HCT116 (cell line): ENCODE results near the gene NEDD4. TPM values are rescaled to one million over a fixed set of nuclear protein-coding genes. Genes with fewer than 3 reads are reported as not detected.
"Not testable (repeated sequence)": the region's sequence is repeated elsewhere in the genome, so short reads cannot be mapped to it uniquely, and the experiment has no call there.

Source experiments
- ATAC-seq: fragments of 200-7000 bp; cut with Tn5 transposase; 2 replicates; pipeline ENCODE4 v1.9.1; 2020; ENCODE audit warnings: mild to moderate bottlenecking, moderate library complexity
- BruUV-seq: library from RNA; stranded (reverse); fragments of 400-500 nt; replicated peaks from 2 replicates; lab custom pipeline; 2021; lab: Mats Ljungman, UMichigan
- CTCF ChIA-PET: fragments of 300-600 bp; sonication (Branson Sonifier 250); formaldehyde crosslinking; loops from one replicate; lab custom pipeline; 2021; ENCODE audit warnings: antibody characterized with exemption; lab: Charles Lee
- POLR2A ChIA-PET: fragments of 300-600, 350-600 bp; sonication (Branson Sonifier 250); formaldehyde crosslinking; loops from one replicate; lab custom pipeline; 2021; ENCODE audit warnings: antibody characterized with exemption; lab: Charles Lee
- RAD21 ChIA-PET, 2 experiments: fragments of 300-600 bp; sonication (Branson Sonifier 250); formaldehyde crosslinking; loops; one replicate each; lab custom pipeline; 2023; ENCODE audit warnings: low total read pairs in 2 of 2; ENCODE audit not compliant: uncharacterized antibody in 2 of 2, unreplicated experiment in 2 of 2, low non-redundant PET in 1 of 2; lab: Charles Lee
- DNase-seq: peaks from one replicate; pipeline ENCODE4 v3.0.0-alpha.2; 2010; ENCODE audit warnings: low read depth, low spot score
- H2AFZ ChIP-seq: fragments of 200-600 bp; shearing (Covaris generic), sonication (generic); 2 replicates; pipeline ENCODE4 v1.6.1; 2017; ENCODE audit warnings: low read depth, mixed run types, mixed read lengths, antibody characterized with exemption, low read length; ENCODE audit not compliant: poor library complexity, severe bottlenecking
- H3K27ac ChIP-seq: 2 replicates; pipeline ENCODE4 v1.5.1; 2012; ENCODE audit warnings: low read depth, low read length
- H3K27me3 ChIP-seq: fragments of 200-600 bp; sonication (generic); 2 replicates; pipeline ENCODE4 v1.6.1; 2016; ENCODE audit warnings: mixed run types, low read length, mixed read lengths; ENCODE audit not compliant: insufficient read depth
- H3K36me3 ChIP-seq, 2 experiments: fragments of 200-500 bp in 1 of 2; fragments of 200-600 bp in 1 of 2; sonication (Bioruptor generic) in 1 of 2; sonication (generic) in 1 of 2; 2 replicates each; pipeline versions ENCODE4 v1.5.1 to v1.6.1; 2014 to 2016; ENCODE audit warnings: low read length in 2 of 2, inconsistent platforms in 1 of 2, mixed read lengths in 1 of 2, mixed run types in 1 of 2; ENCODE audit not compliant: insufficient read depth in 2 of 2, control insufficient read depth in 1 of 2
- H3K4me1 ChIP-seq, 2 experiments: fragments of 200-600 bp in 1 of 2; sonication (generic) in 1 of 2; 2 replicates each; pipeline versions ENCODE4 v1.5.1 to v1.6.1; 2012 to 2017; ENCODE audit warnings: low read length in 2 of 2, inconsistent platforms in 1 of 2, mild to moderate bottlenecking in 1 of 2, mixed read lengths in 1 of 2, mixed run types in 1 of 2, moderate library complexity in 1 of 2; ENCODE audit not compliant: insufficient read depth in 2 of 2, control insufficient read depth in 1 of 2
- H3K4me2 ChIP-seq: fragments of 200-600 bp; sonication (generic); 2 replicates; pipeline ENCODE4 v1.6.1; 2017; ENCODE audit warnings: mixed run types, low read length, mixed read lengths
- H3K4me3 ChIP-seq, 2 experiments: fragments of 200-600 bp in 1 of 2; sonication (generic) in 1 of 2; replicated peaks in 1 of 2; 2 replicates each; pipeline ENCODE4 v1.5.1; 2011 to 2016; ENCODE audit warnings: low read length in 2 of 2, control low read depth in 1 of 2, low read depth in 1 of 2, mild to moderate bottlenecking in 1 of 2, mixed read lengths in 1 of 2, mixed run types in 1 of 2
- H3K79me2 ChIP-seq: fragments of 200-600 bp; sonication (generic); 2 replicates; pipeline ENCODE4 v1.6.1; 2017; ENCODE audit warnings: mild to moderate bottlenecking, mixed run types, low read length, moderate library complexity, mixed read lengths; ENCODE audit not compliant: insufficient read depth
- H3K9ac ChIP-seq: fragments of 200-600 bp; sonication (generic); 2 replicates; pipeline ENCODE4 v1.6.1; 2016; ENCODE audit warnings: low read length, mixed read lengths
- H3K9me2 ChIP-seq: fragments of 200-600 bp; sonication (generic), shearing (Covaris generic); 2 replicates; pipeline ENCODE4 v1.6.1; 2017; ENCODE audit warnings: mixed run types, mild to moderate bottlenecking, moderate library complexity; ENCODE audit not compliant: insufficient read depth
- H3K9me3 ChIP-seq, 2 experiments: fragments of 200-500 bp in 1 of 2; fragments of 200-600 bp in 1 of 2; sonication (Bioruptor generic) in 1 of 2; sonication (generic) in 1 of 2; 2 replicates each; pipeline ENCODE4 v1.6.1; 2014 to 2017; ENCODE audit warnings: low read length in 2 of 2, mixed read lengths in 2 of 2, inconsistent platforms in 1 of 2, low read depth in 1 of 2, mild to moderate bottlenecking in 1 of 2, mixed run types in 1 of 2, moderate library complexity in 1 of 2; ENCODE audit not compliant: control insufficient read depth in 1 of 2, insufficient read depth in 1 of 2
- H4K20me1 ChIP-seq: fragments of 200-600 bp; sonication (generic), shearing (Covaris generic); 2 replicates; pipeline ENCODE4 v1.6.1; 2017; ENCODE audit warnings: mixed run types, mild to moderate bottlenecking, moderate library complexity; ENCODE audit not compliant: insufficient read depth
- CBX3 ChIP-seq: IDR thresholded peaks from 2 replicates; pipeline ENCODE4 v1.6.1; 2012; ENCODE audit warnings: low read depth
- EGR1 ChIP-seq: IDR thresholded peaks from 2 replicates; pipeline ENCODE4 v1.6.1; 2012; ENCODE audit warnings: low read depth
- EZH2 ChIP-seq: fragments of 200-600 bp; sonication (generic); IDR thresholded peaks from 2 replicates; pipeline ENCODE4 v1.6.1; 2017; ENCODE audit warnings: antibody characterized with exemption, mixed run types
- POLR2A ChIP-seq: IDR thresholded peaks from 2 replicates; pipeline ENCODE4 v1.7.0; 2011; ENCODE audit warnings: borderline replicate concordance; ENCODE audit not compliant: insufficient read depth, insufficient read length; ENCODE audit errors: extremely low read depth
- SRF ChIP-seq: IDR thresholded peaks from 2 replicates; pipeline ENCODE4 v1.6.1; 2012; ENCODE audit warnings: low read depth
- YY1 ChIP-seq: IDR thresholded peaks from 2 replicates; pipeline ENCODE4 v1.6.1; 2011; ENCODE audit warnings: low read length, low read depth, moderate library complexity, mild to moderate bottlenecking; ENCODE audit not compliant: insufficient replicate concordance; ENCODE audit errors: extremely low read depth
- ZNF274 ChIP-seq: fragments of 200-500 bp; sonication (Bioruptor generic); IDR thresholded peaks from 2 replicates; pipeline ENCODE4 v1.6.1; 2014; ENCODE audit warnings: mild to moderate bottlenecking, low read depth, low read length, inconsistent platforms
- intact Hi-C: fragments of 100-400 bp; cut with micrococcal nuclease; formaldehyde crosslinking; loops from 2 replicates; pipeline ENCODE4 v1.10.0; 2022
- total RNA-seq: library from RNA; stranded (reverse); gene quantifications from one replicate; pipeline ENCODE4 v1.2.1, GENCODE V29; 2021; ENCODE audit not compliant: unreplicated experiment
- TF ChIP-seq, protein P1 (sequence below): IDR thresholded peaks from 2 replicates; pipeline ENCODE4 v1.6.1; 2012
- TF ChIP-seq, protein P2 (sequence below): IDR thresholded peaks from 2 replicates; pipeline ENCODE4 v1.6.1; 2012; ENCODE audit warnings: low read depth
- TF ChIP-seq, protein P3 (sequence below): IDR thresholded peaks from 2 replicates; pipeline ENCODE4 v1.6.1; 2011; ENCODE audit warnings: mild to moderate bottlenecking, low read length, moderate library complexity; ENCODE audit not compliant: insufficient replicate concordance; ENCODE audit errors: extremely low read depth
- TF ChIP-seq, protein P4 (sequence below): IDR thresholded peaks from 2 replicates; pipeline ENCODE4 v1.6.1; 2012

NEDD4 gene
- total RNA-seq, 1 experiment from 2014 or later, result 13.7 TPM

DNA sequence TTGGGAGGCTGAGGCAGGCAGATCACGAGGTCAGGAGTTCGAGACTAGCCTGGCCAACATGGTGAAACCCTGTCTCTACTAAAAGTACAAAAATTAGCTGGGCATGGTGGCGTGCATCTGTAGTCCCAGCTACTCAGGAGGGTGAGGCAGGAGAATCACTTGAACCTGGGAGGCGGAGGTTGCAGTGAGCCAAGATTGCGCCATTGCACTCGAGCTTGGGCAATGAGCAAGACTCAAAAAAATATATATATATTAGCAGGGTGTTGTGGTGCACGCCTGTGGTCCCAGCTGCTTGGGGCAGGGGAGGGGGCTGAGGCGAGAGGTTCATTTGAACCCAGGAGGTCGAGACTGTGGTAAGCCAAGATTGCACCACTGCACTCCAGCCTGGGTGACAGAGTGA is 207.8 kb downstream of the NEDD4 start:
- intact Hi-C loops, H3K9me3 ChIP-seq, H2AFZ ChIP-seq, H3K4me2 ChIP-seq, RAD21 ChIA-PET, H3K9ac ChIP-seq, H3K9me2 ChIP-seq, H3K4me3 ChIP-seq, ATAC-seq, H3K27me3 ChIP-seq, H3K4me1 ChIP-seq, POLR2A ChIA-PET, BruUV-seq, DNase-seq, H3K79me2 ChIP-seq, H3K36me3 ChIP-seq, H4K20me1 ChIP-seq, H3K27ac ChIP-seq: not testable (repeated sequence)
- CTCF ChIA-PET, result interaction anchor here (1.1 kb wide), 1 partner anchor 11 kb away, joined by 3 read pairs; no protein-coding TSS in a partner anchor

DNA sequence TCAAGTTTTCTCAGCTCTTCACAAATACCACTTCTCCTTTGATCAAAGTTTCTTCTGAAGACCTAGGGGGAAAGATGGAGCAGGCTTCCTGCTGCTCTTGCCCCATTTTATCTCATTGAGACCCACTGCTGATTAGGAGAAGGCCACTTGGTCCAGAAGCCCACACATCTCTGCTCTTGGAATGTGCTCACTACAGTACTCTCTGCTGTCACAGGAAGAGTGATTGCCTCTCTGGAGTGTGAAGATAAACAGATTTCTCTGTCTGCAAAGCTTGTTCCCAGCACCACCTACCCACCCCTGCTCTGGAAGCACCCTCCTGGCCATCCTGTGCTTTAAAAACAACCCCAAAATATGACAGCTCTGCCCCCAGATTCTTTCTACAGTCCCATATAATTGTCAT is 209.1 kb downstream of the NEDD4 start:
- no peaks in the 10 kb centered on the region for H3K79me2 ChIP-seq
- ChIA-PET POLR2A (interaction anchor here (0.5 to 1.0 kb wide), 2 partner anchors 10 to 31 kb away, joined by 3 to 4 read pairs; no protein-coding TSS in a partner anchor), RAD21 (no interaction called here), CTCF (interaction anchor here (1.4 to 2.4 kb wide), 2 partner anchors 11 to 567 kb away, joined by 3 to 17 read pairs; no protein-coding TSS in a partner anchor)
- no peaks in the 10 kb centered on the region for H3K27me3 ChIP-seq
- no peaks in the 10 kb centered on the region for H4K20me1 ChIP-seq
- TF ChIP-seq CBX3, result no peak
- TF ChIP-seq, protein P1, sequence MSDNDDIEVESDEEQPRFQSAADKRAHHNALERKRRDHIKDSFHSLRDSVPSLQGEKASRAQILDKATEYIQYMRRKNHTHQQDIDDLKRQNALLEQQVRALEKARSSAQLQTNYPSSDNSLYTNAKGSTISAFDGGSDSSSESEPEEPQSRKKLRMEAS, result no peak
- no peak for TF ChIP-seq EGR1
- no peak for TF ChIP-seq POLR2A
- TF ChIP-seq, protein P2, sequence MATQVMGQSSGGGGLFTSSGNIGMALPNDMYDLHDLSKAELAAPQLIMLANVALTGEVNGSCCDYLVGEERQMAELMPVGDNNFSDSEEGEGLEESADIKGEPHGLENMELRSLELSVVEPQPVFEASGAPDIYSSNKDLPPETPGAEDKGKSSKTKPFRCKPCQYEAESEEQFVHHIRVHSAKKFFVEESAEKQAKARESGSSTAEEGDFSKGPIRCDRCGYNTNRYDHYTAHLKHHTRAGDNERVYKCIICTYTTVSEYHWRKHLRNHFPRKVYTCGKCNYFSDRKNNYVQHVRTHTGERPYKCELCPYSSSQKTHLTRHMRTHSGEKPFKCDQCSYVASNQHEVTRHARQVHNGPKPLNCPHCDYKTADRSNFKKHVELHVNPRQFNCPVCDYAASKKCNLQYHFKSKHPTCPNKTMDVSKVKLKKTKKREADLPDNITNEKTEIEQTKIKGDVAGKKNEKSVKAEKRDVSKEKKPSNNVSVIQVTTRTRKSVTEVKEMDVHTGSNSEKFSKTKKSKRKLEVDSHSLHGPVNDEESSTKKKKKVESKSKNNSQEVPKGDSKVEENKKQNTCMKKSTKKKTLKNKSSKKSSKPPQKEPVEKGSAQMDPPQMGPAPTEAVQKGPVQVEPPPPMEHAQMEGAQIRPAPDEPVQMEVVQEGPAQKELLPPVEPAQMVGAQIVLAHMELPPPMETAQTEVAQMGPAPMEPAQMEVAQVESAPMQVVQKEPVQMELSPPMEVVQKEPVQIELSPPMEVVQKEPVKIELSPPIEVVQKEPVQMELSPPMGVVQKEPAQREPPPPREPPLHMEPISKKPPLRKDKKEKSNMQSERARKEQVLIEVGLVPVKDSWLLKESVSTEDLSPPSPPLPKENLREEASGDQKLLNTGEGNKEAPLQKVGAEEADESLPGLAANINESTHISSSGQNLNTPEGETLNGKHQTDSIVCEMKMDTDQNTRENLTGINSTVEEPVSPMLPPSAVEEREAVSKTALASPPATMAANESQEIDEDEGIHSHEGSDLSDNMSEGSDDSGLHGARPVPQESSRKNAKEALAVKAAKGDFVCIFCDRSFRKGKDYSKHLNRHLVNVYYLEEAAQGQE, result no peak
- no peak for TF ChIP-seq SRF
- TF ChIP-seq, protein P3, sequence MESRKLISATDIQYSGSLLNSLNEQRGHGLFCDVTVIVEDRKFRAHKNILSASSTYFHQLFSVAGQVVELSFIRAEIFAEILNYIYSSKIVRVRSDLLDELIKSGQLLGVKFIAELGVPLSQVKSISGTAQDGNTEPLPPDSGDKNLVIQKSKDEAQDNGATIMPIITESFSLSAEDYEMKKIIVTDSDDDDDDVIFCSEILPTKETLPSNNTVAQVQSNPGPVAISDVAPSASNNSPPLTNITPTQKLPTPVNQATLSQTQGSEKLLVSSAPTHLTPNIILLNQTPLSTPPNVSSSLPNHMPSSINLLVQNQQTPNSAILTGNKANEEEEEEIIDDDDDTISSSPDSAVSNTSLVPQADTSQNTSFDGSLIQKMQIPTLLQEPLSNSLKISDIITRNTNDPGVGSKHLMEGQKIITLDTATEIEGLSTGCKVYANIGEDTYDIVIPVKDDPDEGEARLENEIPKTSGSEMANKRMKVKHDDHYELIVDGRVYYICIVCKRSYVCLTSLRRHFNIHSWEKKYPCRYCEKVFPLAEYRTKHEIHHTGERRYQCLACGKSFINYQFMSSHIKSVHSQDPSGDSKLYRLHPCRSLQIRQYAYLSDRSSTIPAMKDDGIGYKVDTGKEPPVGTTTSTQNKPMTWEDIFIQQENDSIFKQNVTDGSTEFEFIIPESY, result no peak
- TF ChIP-seq YY1, result no peak
- TF ChIP-seq, protein P4, sequence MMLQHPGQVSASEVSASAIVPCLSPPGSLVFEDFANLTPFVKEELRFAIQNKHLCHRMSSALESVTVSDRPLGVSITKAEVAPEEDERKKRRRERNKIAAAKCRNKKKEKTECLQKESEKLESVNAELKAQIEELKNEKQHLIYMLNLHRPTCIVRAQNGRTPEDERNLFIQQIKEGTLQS, result no peak
- no peak for TF ChIP-seq ZNF274
- TF ChIP-seq EZH2, result no peak
- no peak overlapping the region for H3K4me2 ChIP-seq
- ATAC-seq (no peak), DNase-seq (no peak)
- no peaks in the 10 kb centered on the region for H3K9me3 ChIP-seq
- H2AFZ ChIP-seq, result no peak overlapping the region
- H3K4me3 ChIP-seq, result no peak overlapping the region
- H3K27ac ChIP-seq, result no peak overlapping the region
- BruUV-seq, result no TSS peak
- H3K9ac ChIP-seq, result no peak overlapping the region
- H3K9me2 ChIP-seq, result no peaks in the 10 kb centered on the region
- H3K4me1 ChIP-seq, result no peaks in the 10 kb centered on the region
- no peaks in the 10 kb centered on the region for H3K36me3 ChIP-seq
- intact Hi-C loops, result no loop called here
